Epidermal melanocyte (primary cell): ENCODE data around the gene KCTD18.

Source experiments
- DNase-seq: peaks from one replicate; pipeline ENCODE4 v3.0.0; 2011; ENCODE audit warnings: low spot score; ENCODE audit not compliant: insufficient read length

KCTD18 gene

GRCh38 chr2:200455958-200456421 is 53.9 kb downstream of the KCTD18 start:
- no peak for DNase-seq

GRCh38 chr2:200454927-200455801 is 54.7 kb downstream of the KCTD18 start:
- DNase-seq = no peak

- no peak for DNase-seq
Observed at GRCh38 chr2:200453853-200454534, 55.9 kb downstream of the KCTD18 start.

GRCh38 chr2:200453142-200453852 is 56.6 kb downstream of the KCTD18 start:
- no peak for DNase-seq

GRCh38 chr2:200452377-200452776 is 57.5 kb downstream of the KCTD18 start:
- DNase-seq = no peak

- no peak for DNase-seq
Observed at GRCh38 chr2:200451511-200451910, 58.4 kb downstream of the KCTD18 start.

GRCh38 chr2:200450288-200450687 is 59.6 kb downstream of the KCTD18 start:
- DNase-seq = no peak

GRCh38 chr2:200449149-200449548 is 60.7 kb downstream of the KCTD18 start:
- no peak for DNase-seq

GRCh38 chr2:200448455-200448854 is 61.4 kb downstream of the KCTD18 start:
- no peak for DNase-seq

GRCh38 chr2:200447139-200447855 is 62.6 kb downstream of the KCTD18 start:
- DNase-seq = no peak

GRCh38 chr2:200446612-200447011 is 63.3 kb downstream of the KCTD18 start:
- no peak for DNase-seq

- no peak for DNase-seq
Observed at GRCh38 chr2:200445284-200445683, 64.6 kb downstream of the KCTD18 start.

- DNase-seq = no peak
Observed at GRCh38 chr2:200444530-200444929, 65.3 kb downstream of the KCTD18 start.

GRCh38 chr2:200443916-200444315 is 66.0 kb downstream of the KCTD18 start:
- no peak for DNase-seq

- no peak for DNase-seq
Observed at GRCh38 chr2:200443376-200443775, 66.5 kb downstream of the KCTD18 start.

- peak; percentile 27 for DNase-seq
Observed at GRCh38 chr2:200442471-200442870, 67.4 kb downstream of the KCTD18 start.

GRCh38 chr2:200439981-200440380 is 69.9 kb downstream of the KCTD18 start:
- DNase-seq = no peak
